ENCODE data around the gene TRAPPC2L. TPM values are rescaled to one million over a fixed set of nuclear protein-coding genes. Genes with fewer than 3 reads are reported as not detected.
"Not testable (repeated sequence)": the region's sequence is repeated elsewhere in the genome, so short reads cannot be mapped to it uniquely, and the experiment has no call there.

TRAPPC2L gene
- polyA plus RNA-seq, 3 donors from 2014 or later, result 101 to 138 (median 113) TPM

- DNase-seq, result no peak
- H3K36me3 Mint-ChIP-seq, result no peaks in the 10 kb centered on the region
- H3K9me3 Mint-ChIP-seq, result no peaks in the 10 kb centered on the region
- H3K27me3 Mint-ChIP-seq (ENCODE audit: low read depth in 3 of 3), result peaks cover 0 to 6% (median 2%) of the 10 kb centered on the region in 3 donors
- H3K4me3 Mint-ChIP-seq, result peak overlapping the region; percentile 29 to 68 (median 51)
- peak overlapping the region in 1 of 6 donors; percentile 26 for H3K27ac Mint-ChIP-seq
- H3K4me1 Mint-ChIP-seq, result peaks cover 0 to 20% of the 10 kb centered on the region in 2 donors
These were observed 43.4 kb upstream of the TRAPPC2L start for GRCh38 chr16:88813269-88814143.

DNA sequence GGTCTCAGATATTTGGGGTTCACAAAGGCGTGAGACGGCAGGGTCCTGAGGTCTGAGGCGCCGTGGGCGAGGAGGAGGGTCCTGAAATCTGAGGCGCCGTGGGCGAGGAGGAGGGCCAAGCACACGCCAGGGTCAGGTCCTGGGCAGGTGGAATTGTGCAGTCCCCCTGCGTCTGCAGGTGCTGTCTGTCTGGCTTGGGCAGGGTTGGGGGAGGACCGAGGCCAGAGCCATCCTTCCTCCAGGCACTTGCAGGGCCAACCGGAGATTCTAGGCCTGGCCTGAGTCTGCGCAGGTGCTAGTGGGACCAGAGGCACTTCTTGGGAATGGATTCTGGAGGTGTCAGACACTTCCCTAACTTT, 42.8 kb upstream of the TRAPPC2L start:
- Mint-ChIP-seq H3K27me3 (ENCODE audit: low read depth in 3 of 3) (peaks cover 2 to 6% (median 2%) of the 10 kb centered on the region in 3 donors), H3K9me3 (no peaks in the 10 kb centered on the region), H3K27ac (no peak overlapping the region), H3K4me1 (peaks cover 0 to 19% of the 10 kb centered on the region in 2 donors), H3K4me3 (peak overlapping the region in 4 of 5 donors; percentile 29 to 68 (median 55)), H3K36me3 (no peaks in the 10 kb centered on the region)
- DNase-seq, result no peak

DNA sequence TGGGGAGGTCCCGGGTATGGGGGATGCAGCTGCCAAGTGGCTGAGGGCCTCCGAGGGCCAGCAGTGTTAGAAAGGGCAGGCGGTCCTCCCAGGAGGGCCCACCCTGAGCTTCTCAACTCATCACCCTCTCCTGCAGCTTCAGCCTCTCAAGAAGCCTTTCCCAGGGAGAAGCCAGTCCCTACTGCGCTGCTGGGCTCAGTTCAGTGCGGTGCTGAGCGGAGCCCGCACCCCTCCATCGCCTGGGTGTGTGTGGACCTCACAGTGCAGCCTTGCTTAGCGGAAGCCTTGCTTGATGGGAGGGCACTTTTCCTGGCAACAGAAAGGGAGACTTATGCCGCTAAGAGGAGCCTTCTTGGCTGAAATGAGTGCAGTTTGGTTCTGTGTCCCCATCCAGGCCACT, 41.7 kb upstream of the TRAPPC2L start:
- peaks cover 2 to 6% (median 2%) of the 10 kb centered on the region in 3 donors for H3K27me3 Mint-ChIP-seq (ENCODE audit: low read depth in 3 of 3)
- H3K4me1 Mint-ChIP-seq, result peaks cover 0 to 16% of the 10 kb centered on the region in 2 donors
- no peaks in the 10 kb centered on the region for H3K36me3 Mint-ChIP-seq
- H3K4me3 Mint-ChIP-seq, result no peak overlapping the region
- no peak overlapping the region for H3K27ac Mint-ChIP-seq
- no peak for DNase-seq
- no peaks in the 10 kb centered on the region for H3K9me3 Mint-ChIP-seq

GRCh38 chr16:88815901-88816589, 40.9 kb upstream of the TRAPPC2L start:
- H3K27me3 Mint-ChIP-seq (ENCODE audit: low read depth in 3 of 3), result peaks cover 2 to 6% (median 2%) of the 10 kb centered on the region in 3 donors
- DNase-seq, result peak in 2 of 3 donors; percentile 23 to 43
- H3K27ac Mint-ChIP-seq, result no peak overlapping the region
- no peak overlapping the region for H3K4me3 Mint-ChIP-seq
- no peaks in the 10 kb centered on the region for H3K36me3 Mint-ChIP-seq
- no peaks in the 10 kb centered on the region for H3K9me3 Mint-ChIP-seq
- peaks cover 0 to 8% of the 10 kb centered on the region in 2 donors for H3K4me1 Mint-ChIP-seq

DNA sequence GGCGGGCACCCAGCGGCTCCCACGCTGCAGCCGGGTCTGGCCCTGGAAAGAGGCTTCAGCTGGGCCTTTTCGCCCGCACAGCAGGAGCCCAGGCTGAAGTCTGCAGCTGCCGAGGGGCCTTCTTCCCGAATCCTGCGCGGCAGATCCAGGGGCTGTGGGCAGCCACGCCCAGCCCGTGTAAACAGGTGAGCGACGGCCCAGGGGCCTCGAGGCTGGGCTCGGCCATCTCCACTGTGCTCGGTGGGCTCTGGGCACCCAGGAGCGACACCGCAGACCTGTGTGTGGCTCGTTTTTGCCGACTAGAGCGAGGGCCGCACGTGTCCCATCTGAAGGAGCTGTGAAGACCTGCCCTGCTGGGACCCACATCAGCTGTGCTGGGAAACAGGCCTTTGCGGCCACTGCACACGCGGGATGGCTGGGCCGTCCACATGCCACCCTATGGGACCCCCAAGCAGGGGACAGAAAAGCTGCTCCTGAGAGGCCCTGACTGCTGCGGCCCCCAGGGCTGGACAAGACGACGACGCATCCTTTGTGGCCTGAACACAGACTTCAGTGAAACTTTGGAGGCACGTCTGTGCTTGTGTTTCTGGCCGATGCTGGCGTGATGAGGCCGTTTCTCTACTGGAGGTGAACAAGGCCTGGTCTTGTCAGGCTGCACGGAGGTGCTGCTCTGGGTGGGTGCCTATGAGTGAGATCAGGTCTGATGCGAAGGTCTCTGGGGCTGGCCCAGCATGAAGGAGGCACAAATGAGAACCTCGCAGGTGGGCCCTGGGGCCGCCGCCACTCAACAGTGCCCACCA, 40.0 kb upstream of the TRAPPC2L start:
- DNase-seq, result no peak
- H3K4me3 Mint-ChIP-seq, result no peak overlapping the region
- peaks cover under 1 to 3% (median 2%) of the 10 kb centered on the region in 3 donors for H3K27me3 Mint-ChIP-seq (ENCODE audit: low read depth in 3 of 3)
- H3K9me3 Mint-ChIP-seq, result no peaks in the 10 kb centered on the region
- H3K4me1 Mint-ChIP-seq, result peaks cover 0 to 6% of the 10 kb centered on the region in 2 donors
- H3K36me3 Mint-ChIP-seq, result no peaks in the 10 kb centered on the region
- H3K27ac Mint-ChIP-seq, result no peak overlapping the region

DNA sequence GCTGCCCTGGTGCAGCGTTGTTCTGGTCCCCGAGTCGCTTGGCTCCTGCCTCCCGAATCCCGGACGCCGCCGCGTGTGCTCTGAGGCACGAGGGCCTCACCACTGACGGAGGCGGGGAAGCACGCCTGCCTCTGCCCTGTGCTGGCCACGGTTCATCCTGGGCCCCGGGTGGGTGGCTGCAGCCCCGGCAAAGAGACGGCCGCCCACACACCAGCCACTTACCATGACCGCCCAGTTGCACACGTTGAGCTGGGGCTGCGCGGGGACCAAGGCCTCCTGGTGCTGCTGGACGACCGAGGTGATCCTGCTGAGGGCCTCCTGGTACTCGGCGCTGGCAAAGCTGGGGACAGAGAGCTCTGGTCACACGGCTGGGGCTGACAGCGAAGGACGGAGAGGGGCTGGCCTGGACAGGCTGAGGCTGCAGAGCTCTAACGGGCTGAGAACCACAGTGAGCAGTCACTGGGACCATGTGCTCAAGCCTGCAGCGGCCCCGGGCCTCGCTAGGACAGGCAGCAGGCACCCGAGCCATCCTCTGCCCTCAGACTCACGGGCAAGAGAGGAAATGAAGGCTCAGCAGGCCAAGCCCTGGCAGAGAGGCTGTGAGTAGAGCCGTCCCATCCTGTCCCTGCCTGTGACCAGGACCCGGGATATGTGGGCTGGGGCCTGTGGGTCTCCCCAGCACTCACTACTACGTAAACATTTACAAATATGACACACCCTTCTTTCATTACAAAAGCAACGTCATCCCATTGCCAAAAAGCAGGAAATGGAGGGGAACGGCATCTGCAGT, 38.9 kb upstream of the TRAPPC2L start:
- peaks cover 0 to 1% (median 0%) of the 10 kb centered on the region in 3 donors for H3K36me3 Mint-ChIP-seq
- no peak overlapping the region for H3K4me3 Mint-ChIP-seq
- peaks cover 0 to 2% of the 10 kb centered on the region in 2 donors for H3K4me1 Mint-ChIP-seq
- DNase-seq, result no peak
- H3K27me3 Mint-ChIP-seq (ENCODE audit: low read depth in 3 of 3), result peaks cover 0 to 2% (median 1%) of the 10 kb centered on the region in 3 donors
- no peaks in the 10 kb centered on the region for H3K9me3 Mint-ChIP-seq
- H3K27ac Mint-ChIP-seq, result no peak overlapping the region

DNA sequence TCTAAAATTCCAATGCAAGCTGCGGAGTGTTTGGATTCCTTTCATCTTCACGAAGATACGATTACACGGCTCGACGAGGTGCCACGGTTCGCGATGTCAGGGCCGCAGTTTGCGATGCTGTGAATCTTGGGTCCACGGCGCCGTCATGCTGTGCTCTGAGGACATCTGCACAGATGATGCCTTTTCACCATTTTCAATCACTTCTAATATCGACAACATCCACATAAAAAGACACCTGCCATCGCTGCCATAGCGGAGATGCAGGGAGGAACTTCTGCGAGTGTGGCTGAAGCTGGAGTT, 38.4 kb upstream of the TRAPPC2L start:
- no peak for DNase-seq
- Mint-ChIP-seq H3K4me1 (peaks cover 0 to 2% of the 10 kb centered on the region in 2 donors), H3K4me3 (no peak overlapping the region), H3K36me3 (peaks cover 0 to 3% (median 0%) of the 10 kb centered on the region in 3 donors), H3K27ac (no peak overlapping the region), H3K27me3 (ENCODE audit: low read depth in 3 of 3) (peaks cover 0 to 2% (median 1%) of the 10 kb centered on the region in 3 donors), H3K9me3 (no peaks in the 10 kb centered on the region)

GRCh38 chr16:88819126-88819525, 37.8 kb upstream of the TRAPPC2L start:
- no peaks in the 10 kb centered on the region for H3K4me1 Mint-ChIP-seq
- no peak overlapping the region for H3K4me3 Mint-ChIP-seq
- H3K27ac Mint-ChIP-seq, result no peak overlapping the region
- H3K36me3 Mint-ChIP-seq, result peaks cover 0 to 3% (median 0%) of the 10 kb centered on the region in 3 donors
- H3K9me3 Mint-ChIP-seq, result no peaks in the 10 kb centered on the region
- peaks cover 0 to 2% (median 1%) of the 10 kb centered on the region in 3 donors for H3K27me3 Mint-ChIP-seq (ENCODE audit: low read depth in 3 of 3)
- no peak for DNase-seq

- Mint-ChIP-seq H3K9me3 (no peaks in the 10 kb centered on the region), H3K27me3 (ENCODE audit: low read depth in 3 of 3) (peaks cover 0 to 2% (median 2%) of the 10 kb centered on the region in 3 donors), H3K4me3 (no peak overlapping the region), H3K4me1 (no peaks in the 10 kb centered on the region), H3K27ac (no peak overlapping the region), H3K36me3 (peaks cover 0 to 3% (median 0%) of the 10 kb centered on the region in 3 donors)
- no peak for DNase-seq
These were observed 36.4 kb upstream of the TRAPPC2L start for GRCh38 chr16:88820385-88821025.

DNA sequence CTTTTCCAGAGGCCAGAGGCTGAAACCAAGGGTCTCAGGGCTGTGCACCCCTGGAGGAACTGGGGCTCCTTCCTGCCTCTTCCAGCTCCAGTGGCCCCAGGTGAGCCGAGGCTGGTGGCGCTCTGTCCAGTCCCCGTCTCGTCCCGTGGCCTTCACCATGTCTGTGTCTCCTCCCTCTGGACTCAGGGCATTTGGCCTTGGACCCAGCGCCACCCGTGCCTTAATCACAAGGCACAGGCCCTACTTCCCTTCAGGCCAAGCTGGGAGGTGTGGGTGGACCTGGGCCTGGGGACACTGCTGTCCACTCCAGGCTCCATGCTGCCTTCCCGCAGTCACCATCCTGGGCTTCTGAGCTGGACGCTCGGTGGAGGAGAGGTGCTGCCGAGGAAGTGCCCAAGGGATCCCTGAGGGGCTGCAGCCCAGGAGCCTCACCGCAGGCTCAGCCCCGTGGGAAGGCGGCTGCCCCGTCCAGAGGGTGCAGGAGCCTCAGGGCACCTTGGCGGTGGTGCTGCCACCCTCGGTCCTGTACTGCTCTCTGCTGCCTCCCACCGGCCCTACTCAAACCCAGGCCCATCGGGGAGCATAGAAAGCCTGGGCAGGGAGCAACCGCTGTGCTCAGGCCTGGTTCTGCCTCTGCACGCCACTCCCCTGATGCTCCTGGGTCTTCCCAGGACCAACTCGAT, 35.6 kb upstream of the TRAPPC2L start:
- H3K27ac Mint-ChIP-seq, result no peak overlapping the region
- H3K36me3 Mint-ChIP-seq, result peaks cover 0 to 3% (median 0%) of the 10 kb centered on the region in 3 donors
- H3K4me3 Mint-ChIP-seq, result no peak overlapping the region
- H3K4me1 Mint-ChIP-seq, result no peaks in the 10 kb centered on the region
- H3K27me3 Mint-ChIP-seq (ENCODE audit: low read depth in 3 of 3), result peaks cover 2% of the 10 kb centered on the region in 3 donors
- no peak for DNase-seq
- H3K9me3 Mint-ChIP-seq, result no peaks in the 10 kb centered on the region

- Mint-ChIP-seq H3K9me3 (no peaks in the 10 kb centered on the region), H3K36me3 (peaks cover 0 to 3% (median 0%) of the 10 kb centered on the region in 3 donors), H3K4me3 (no peak overlapping the region), H3K4me1 (no peaks in the 10 kb centered on the region), H3K27me3 (ENCODE audit: low read depth in 3 of 3) (peaks cover 2% of the 10 kb centered on the region in 3 donors), H3K27ac (no peak overlapping the region)
- DNase-seq, result no peak
These were observed 34.5 kb upstream of the TRAPPC2L start for GRCh38 chr16:88822281-88823040.

DNA sequence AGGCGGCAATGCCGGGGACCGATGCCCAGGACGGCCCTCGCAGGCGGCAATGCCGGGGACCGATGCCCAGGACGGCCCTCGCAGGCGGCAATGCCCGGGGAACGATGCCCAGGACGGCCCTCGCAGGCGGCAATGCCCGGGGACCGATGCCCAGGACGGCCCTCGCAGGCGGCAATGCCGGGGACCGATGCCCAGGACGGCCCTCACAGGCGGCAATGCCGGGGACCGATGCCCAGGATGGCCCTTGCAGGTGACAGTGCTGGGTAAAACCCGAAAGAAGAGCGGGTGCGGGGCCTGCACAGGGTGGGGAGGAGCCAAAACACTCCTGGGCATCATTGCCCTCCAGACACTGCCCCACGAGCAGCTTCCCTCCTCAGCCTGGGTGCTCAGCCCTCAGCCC, 33.3 kb upstream of the TRAPPC2L start:
- H3K27me3 Mint-ChIP-seq (ENCODE audit: low read depth in 3 of 3); H3K36me3 Mint-ChIP-seq; DNase-seq; H3K4me3 Mint-ChIP-seq; H3K4me1 Mint-ChIP-seq; H3K9me3 Mint-ChIP-seq; H3K27ac Mint-ChIP-seq: not testable (repeated sequence)

Measured in immature natural killer cell (primary cell).